GM18858 (cell line): ENCODE data around the gene FBLN1.
"Not testable (repeated sequence)": the region's sequence is repeated elsewhere in the genome, so short reads cannot be mapped to it uniquely, and the experiment has no call there.

Experiments
- ATAC-seq: cut with Tn5 transposase; IDR thresholded peaks from one replicate; pipeline ENCODE4 v1.9.1; 2021; ENCODE audit not compliant: unreplicated experiment

Gene FBLN1

DNA sequence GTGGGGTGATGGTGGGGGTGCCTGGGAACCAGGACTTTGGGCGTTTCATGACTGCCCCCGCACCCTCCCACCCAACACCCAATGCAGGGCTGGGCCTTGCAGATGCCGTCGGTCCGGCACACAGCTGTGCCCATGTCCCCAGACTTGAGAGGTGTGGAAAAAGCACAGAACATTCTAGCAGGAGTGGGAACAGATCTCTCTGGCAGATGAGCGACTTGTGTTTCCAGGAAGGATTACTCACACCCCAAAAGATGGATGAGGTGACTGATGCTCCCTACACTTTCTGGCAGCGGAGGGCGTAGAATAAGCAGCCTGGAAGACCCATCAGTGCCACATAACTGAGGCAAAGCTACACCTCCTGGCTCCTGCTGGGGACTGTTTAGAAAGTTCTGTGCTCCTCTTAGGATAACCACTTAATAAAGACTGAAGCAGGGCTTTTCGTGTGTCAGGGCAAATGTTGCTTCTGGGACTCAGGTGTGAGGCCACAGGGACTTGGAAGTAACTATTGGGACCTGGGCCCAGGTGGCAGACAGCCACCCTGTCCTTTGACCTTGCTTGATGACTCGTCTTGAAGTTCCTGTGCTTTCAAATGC lies 24.2 kb downstream of the FBLN1 start:
- ATAC-seq: no peak

DNA sequence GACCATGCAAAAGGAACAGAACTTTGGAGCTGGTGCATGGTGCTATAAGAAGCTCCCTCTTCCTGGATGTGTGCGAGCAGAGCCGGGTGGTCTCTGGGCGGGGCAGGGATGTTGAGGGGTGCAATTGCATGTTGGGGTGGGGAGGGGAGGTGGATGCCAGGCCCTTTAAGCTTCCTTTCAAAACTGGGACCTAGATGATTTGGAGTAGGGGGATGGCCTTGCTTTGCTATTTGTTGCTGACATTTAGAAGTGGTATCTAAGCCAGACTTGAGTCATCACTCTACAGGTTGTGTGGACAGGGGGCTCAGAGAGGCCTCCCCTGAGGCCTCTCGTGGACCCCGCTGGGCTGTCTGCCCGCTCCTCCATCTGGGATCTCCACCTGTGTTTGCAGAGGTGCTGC lies 24.8 kb downstream of the FBLN1 start:
- ATAC-seq: no peak

GRCh38 chr22:45528046-45528445 lies 25.4 kb downstream of the FBLN1 start:
- no peak for ATAC-seq

DNA sequence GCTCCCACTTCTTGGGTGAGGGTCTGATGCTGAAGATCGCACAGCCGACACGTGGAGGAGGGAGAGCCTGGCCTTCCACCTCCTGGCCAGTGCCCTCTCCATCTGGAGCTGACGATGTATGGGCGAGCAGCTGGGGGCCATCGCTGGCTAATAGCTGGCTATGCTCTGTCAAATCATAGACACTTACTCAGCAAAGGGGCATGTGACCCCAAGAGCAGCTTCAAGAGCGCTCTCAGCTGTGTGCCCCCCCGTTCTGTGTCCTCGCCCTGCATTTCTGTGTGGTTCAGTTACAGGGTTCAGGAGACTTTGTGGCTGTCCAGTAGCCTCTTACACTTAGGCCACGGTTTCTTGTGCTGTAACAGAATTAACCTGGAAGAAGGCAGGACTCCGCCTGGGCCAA lies 26.4 kb downstream of the FBLN1 start:
- ATAC-seq: no peak

GRCh38 chr22:45529971-45530575 lies 27.4 kb downstream of the FBLN1 start:
- no peak for ATAC-seq

GRCh38 chr22:45531441-45532234 lies 29.0 kb downstream of the FBLN1 start:
- no peak for ATAC-seq

DNA sequence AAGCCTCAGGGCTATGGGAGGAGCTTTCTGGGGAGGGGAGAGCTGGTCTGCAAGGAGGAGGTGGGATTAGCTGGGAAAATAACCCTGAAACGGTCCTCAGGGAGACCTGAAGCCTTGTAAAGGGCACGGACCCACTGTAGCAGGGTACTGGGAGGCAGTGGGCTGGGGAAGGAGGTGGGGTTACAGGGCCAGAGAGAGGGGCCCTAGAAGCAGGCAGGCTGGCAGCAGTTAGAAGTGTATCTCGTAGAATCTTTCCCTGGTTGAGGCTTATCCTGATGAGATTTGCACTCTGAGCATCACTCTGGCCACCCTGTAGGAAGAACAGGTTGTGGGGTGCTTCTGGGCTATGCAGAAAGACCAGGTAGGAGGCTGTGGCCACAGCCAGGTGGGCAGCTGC lies 29.6 kb downstream of the FBLN1 start:
- ATAC-seq: no peak

DNA sequence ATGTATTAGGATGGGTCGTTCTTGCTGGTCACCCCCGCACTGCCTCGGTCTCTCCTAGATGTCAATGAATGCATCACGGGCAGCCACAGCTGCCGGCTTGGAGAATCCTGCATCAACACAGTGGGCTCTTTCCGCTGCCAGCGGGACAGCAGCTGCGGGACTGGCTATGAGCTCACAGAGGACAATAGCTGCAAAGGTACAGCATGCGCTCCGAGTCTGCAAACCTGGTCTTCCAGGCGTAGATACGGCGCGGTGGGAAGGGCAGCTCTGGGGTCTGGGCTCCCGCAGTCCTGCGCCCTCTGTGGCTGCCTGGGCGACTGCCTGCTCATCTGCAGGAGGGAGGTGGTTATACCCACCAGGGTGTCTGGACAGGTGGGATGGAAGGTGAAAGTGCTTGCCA lies 31.0 kb downstream of the FBLN1 start:
- ATAC-seq: no peak

DNA sequence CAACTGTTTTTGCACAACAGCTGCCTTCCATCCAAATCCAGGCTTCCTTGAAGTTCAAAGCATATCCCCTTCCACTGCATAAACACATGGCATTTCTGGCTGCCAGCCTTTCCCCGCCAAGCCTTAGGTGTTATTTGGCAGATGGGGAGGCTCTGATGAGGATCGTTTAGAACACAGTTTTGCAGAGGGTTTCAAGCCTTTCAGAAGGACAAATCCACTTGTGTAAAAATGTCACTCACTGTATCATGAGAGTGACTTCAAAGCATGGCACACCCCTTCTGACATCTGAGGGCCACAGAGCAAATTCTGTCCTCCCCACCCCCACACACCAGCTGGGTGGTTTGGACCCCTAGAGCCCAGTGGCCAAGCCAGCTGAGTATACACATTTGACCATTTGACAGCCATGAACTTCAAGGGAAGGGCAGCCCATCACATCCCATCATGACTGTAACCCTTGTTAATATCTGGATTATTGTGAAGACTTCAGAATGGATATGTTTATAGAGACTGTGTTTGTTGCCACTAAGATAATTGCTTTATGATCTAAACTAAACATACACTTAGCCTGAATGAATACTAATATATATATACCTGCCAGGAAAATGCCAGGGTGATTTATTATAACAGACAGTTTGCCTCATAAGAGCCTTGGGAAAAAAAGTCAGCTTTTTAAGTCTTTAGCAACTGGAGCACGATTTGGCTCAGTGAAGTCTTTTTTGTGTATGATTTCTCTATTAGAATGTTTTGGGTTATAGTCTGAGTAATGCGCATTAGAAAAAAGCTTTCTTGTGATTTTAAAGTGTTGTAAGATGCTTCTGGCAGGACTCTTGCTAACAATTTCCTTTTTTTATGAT lies 31.9 kb downstream of the FBLN1 start:
- ATAC-seq: no peak

DNA sequence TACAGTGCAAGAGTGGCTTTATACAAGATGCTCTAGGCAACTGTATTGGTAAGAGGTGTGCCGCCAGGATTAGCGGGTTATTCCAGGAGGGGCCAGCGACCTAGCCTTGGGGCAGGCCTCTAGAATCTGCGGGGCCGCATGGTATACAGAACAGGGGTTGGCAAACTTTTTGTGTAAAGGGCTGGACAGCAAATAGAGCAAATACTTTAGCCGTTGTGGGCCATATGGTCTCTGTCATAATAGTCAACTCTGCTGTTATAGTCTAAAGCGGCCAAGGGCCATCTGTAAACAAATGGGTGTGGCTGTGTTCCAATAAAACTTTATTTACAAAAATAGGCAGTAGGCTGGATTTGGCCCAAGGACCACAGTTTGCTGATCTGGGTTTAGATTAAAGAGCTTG lies 32.6 kb downstream of the FBLN1 start:
- no peak for ATAC-seq

DNA sequence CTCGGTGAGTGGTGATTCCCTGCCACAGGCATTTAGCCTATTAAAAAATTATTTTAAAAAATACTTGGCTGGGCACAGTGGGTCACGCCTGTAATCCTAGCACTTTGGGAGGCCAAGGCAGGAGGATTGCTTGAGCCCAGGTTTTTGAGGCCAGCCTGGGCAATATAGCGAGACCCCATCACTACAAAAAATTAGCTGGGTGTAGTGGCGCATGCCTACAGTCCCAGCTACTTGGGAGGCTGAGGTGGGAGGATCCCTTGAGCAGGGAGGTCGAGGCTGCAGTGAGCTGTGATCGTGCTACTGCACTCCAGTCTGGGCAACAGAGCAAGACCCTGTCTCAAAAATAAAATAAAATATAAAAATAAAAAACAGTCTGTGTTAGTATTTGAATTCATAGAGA lies 33.2 kb downstream of the FBLN1 start:
- ATAC-seq: not testable (repeated sequence)

DNA sequence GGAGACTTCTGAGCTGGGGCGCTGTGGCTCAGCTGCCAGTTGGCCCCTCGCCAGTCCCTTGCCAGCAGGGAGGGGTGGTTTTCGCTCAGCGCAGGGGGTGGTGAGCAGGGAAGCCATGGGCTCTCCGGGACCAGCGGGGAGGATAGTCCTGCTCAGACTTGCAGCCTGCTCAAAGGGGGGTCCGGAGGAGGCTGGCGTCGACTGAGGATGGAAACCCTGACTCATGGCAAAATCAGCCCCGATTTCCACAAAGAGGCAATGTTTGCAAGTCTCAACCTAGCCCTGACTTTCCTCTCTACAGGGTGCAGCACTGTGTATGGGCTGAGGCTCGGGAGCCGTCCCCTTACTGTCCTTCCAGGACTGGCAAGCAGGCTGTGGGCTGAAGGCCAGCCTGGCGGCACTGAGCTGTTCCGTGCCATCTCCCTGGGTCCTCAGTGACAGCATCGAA lies 35.1 kb downstream of the FBLN1 start:
- no peak for ATAC-seq

DNA sequence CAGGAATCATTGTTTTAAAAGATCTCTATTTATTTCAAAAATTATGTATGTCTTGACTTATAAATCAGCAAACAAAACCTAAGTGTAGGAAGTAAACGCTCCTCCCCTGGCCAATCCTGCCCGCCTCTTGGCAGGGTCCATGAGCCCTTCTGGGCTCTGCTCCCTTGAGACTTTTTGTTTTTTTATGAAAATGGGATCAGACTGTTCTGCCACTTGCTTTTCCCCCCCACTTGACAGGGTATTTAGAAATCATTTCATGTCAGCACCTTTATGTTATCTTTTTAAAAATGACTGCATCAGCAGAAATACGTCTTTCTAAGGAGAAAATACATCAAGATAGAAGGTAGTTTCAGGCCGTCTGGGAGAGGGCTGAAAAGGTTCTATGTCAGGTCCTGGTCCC lies 35.6 kb downstream of the FBLN1 start:
- no peak for ATAC-seq

GRCh38 chr22:45540122-45540521 lies 37.4 kb downstream of the FBLN1 start:
- no peak for ATAC-seq

- ATAC-seq: no peak
These were observed 38.8 kb downstream of the FBLN1 start for GRCh38 chr22:45541382-45541979.

GRCh38 chr22:45542001-45542520 lies 39.4 kb downstream of the FBLN1 start:
- no peak for ATAC-seq

GRCh38 chr22:45542736-45543135 lies 40.1 kb downstream of the FBLN1 start:
- not testable (repeated sequence) for ATAC-seq

DNA sequence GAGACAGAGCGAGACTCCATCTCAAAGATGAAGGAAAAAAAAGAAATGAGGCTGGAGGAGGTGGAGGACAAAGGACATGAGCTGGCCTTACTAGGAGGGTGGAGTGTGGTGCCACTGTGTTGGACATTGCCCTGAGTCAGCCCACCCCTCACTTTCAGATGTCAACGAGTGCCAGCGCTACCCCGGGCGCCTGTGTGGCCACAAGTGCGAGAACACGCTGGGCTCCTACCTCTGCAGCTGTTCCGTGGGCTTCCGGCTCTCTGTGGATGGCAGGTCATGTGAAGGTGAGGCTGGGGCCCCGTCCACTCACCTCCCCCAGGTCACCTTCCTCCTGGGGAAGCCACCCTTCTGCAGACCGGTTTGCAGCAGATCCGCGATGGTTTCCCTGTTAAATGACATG lies 40.6 kb downstream of the FBLN1 start:
- no peak for ATAC-seq

GRCh38 chr22:45544588-45545170 lies 42.0 kb downstream of the FBLN1 start:
- ATAC-seq: no peak

- ATAC-seq: no peak
These were observed 43.8 kb downstream of the FBLN1 start for GRCh38 chr22:45546333-45547015.
